ENCODE data around the gene STRIP1. TPM values are rescaled to one million over a fixed set of nuclear protein-coding genes. Genes with fewer than 3 reads are reported as not detected.

Gene STRIP1
- polyA plus RNA-seq, 1 of the 3 experiments (the other 2 are of a cell fraction), result 34.6 TPM

DNA sequence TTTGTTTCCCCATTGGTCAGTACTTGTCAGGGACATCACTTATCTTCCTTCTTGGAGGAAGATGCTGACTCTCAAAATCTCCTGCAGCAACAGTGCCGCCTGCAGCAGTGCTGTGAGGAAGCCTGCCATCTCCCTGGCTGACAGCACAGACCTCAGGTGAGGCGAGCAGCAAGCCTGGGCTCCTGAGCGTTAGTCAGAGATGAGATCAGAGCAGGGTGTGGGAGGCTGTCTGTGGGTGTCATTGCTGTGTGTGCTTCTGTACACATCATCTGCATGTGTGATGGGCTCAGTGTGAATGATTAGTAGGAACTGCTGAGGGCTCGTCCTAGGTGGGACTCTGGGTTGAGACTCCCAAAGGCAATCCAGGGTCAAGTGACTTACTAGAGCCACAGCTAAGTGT, 6.1 kb downstream of the STRIP1 start:
- H3K9ac ChIP-seq, result no peak overlapping the region
- no peak for TF ChIP-seq TCF12 (IDR thresholded peaks at IDR 0.05)
- TF ChIP-seq RAD21 (IDR thresholded peaks at IDR 0.05; ENCODE audit: low read length), result no peak
- peaks cover 62 to 78% of the 10 kb centered on the region in 2 experiments for H3K36me3 ChIP-seq (replicated peaks in 1 of 2; ENCODE audit: control insufficient read depth in 1 of 2, insufficient read depth in 2 of 2, low read length in 1 of 2)
- H3K4me2 ChIP-seq, result no peak overlapping the region
- H3K27ac ChIP-seq (ENCODE audit: low read depth in 2 of 2, low read length in 1 of 2), result no peak overlapping the region
- H3K27me3 ChIP-seq (ENCODE audit: insufficient read depth), result no peaks in the 10 kb centered on the region
- peaks cover 23% of the 10 kb centered on the region for H3K79me2 ChIP-seq (ENCODE audit: insufficient read depth)
- no peak overlapping the region for H2AFZ ChIP-seq (ENCODE audit: low read depth)
- WGBS (ENCODE audit: low lambda C conversion rate), result 91% methylated on average over 3 of the region's 4 CpGs
- no peaks in the 10 kb centered on the region for H3F3A ChIP-seq (replicated peaks; ENCODE audit: insufficient read depth)
- peaks cover 4 to 6% of the 10 kb centered on the region in 2 experiments; a peak in 2 of 4 replicates for H3K4me1 ChIP-seq (ENCODE audit: control insufficient read depth in 1 of 2, insufficient read depth in 2 of 2, low read depth in 1 of 2, low read length in 1 of 2)
- no peak for DNase-seq
- CTCF ChIA-PET, result interaction anchor here (0.9 to 42.0 kb wide), 7 partner anchors 10 to 264 kb away, joined by 4 to 1768 read pairs (median 13); partner anchors contain the start of gene UBL4B
- peaks cover 15% of the 10 kb centered on the region; the same call in 1 of the 2 replicates for H4K20me1 ChIP-seq (ENCODE audit: insufficient read depth)
- H3K9me3 ChIP-seq, result no peaks in the 10 kb centered on the region
- H3K4me3 ChIP-seq (ENCODE audit: low read depth in 2 of 2, low read length in 1 of 2), result no peak overlapping the region
- POLR2A ChIA-PET, result no interaction called here
- no peaks in the 10 kb centered on the region for H3K9me2 ChIP-seq

DNA sequence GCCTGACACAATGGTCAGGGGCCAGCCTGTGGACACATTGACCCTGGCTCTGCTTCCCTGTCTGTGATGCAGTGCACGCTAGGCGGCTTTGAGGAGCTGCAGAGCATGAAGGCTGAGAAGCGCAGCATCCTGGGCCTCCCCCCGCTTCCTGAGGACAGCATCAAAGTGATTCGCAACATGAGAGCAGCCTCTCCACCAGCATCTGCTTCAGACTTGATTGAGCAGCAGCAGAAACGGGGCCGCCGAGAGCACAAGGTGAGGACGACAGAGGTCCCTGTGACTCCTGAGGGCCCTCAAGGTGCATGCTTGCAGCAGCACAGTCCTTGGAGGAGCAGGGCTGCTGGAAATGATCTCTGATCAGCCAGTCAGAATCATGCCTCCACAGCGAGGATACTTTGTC, 8.6 kb downstream of the STRIP1 start:
- Histone ChIP-seq H3K4me2 (no peak overlapping the region), H3K36me3 (replicated peaks in 1 of 2; ENCODE audit: control insufficient read depth in 1 of 2, insufficient read depth in 2 of 2, low read length in 1 of 2) (peaks cover 75 to 93% of the 10 kb centered on the region in 2 experiments)

More for the DNA sequence above, 8.6 kb downstream of the STRIP1 start:
- WGBS (ENCODE audit: low lambda C conversion rate), result 98% methylated on average over 9 of the region's 10 CpGs
- no peak overlapping the region for H3K4me3 ChIP-seq (ENCODE audit: low read depth in 2 of 2, low read length in 1 of 2)
- H3K9ac ChIP-seq, result no peak overlapping the region
- no peaks in the 10 kb centered on the region for H3F3A ChIP-seq (replicated peaks; ENCODE audit: insufficient read depth)
- H3K27me3 ChIP-seq (ENCODE audit: insufficient read depth), result no peaks in the 10 kb centered on the region
- H3K79me2 ChIP-seq (ENCODE audit: insufficient read depth), result no peaks in the 10 kb centered on the region; the same call in 1 of the 2 replicates
- CTCF ChIA-PET, result interaction anchor here (1.4 to 42.0 kb wide), 6 partner anchors 11 to 370 kb away, joined by 3 to 1768 read pairs (median 6); partner anchors contain the start of genes AHCYL1 and UBL4B
- no peak overlapping the region for H3K27ac ChIP-seq (ENCODE audit: low read depth in 2 of 2, low read length in 1 of 2)
- peaks cover 0 to 2% of the 10 kb centered on the region in 2 experiments; a peak in 1 of 4 replicates for H3K4me1 ChIP-seq (ENCODE audit: control insufficient read depth in 1 of 2, insufficient read depth in 2 of 2, low read depth in 1 of 2, low read length in 1 of 2)
- H4K20me1 ChIP-seq (ENCODE audit: insufficient read depth), result no peaks in the 10 kb centered on the region
- H3K9me2 ChIP-seq, result no peaks in the 10 kb centered on the region
- H3K9me3 ChIP-seq, result no peaks in the 10 kb centered on the region
- TF ChIP-seq, protein P1, sequence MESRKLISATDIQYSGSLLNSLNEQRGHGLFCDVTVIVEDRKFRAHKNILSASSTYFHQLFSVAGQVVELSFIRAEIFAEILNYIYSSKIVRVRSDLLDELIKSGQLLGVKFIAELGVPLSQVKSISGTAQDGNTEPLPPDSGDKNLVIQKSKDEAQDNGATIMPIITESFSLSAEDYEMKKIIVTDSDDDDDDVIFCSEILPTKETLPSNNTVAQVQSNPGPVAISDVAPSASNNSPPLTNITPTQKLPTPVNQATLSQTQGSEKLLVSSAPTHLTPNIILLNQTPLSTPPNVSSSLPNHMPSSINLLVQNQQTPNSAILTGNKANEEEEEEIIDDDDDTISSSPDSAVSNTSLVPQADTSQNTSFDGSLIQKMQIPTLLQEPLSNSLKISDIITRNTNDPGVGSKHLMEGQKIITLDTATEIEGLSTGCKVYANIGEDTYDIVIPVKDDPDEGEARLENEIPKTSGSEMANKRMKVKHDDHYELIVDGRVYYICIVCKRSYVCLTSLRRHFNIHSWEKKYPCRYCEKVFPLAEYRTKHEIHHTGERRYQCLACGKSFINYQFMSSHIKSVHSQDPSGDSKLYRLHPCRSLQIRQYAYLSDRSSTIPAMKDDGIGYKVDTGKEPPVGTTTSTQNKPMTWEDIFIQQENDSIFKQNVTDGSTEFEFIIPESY (IDR thresholded peaks at IDR 0.05; ENCODE audit: borderline replicate concordance, low read depth), result no peak
- no peak for TF ChIP-seq RXRA (IDR thresholded peaks at IDR 0.05; ENCODE audit: borderline replicate concordance, low read depth)
- TF ChIP-seq RAD21 (IDR thresholded peaks at IDR 0.05; ENCODE audit: low read length), result no peak
- no peak for TF ChIP-seq MEF2A (IDR thresholded peaks at IDR 0.05; ENCODE audit: borderline replicate concordance, low read depth)
- no peak for TF ChIP-seq TEAD4 (IDR thresholded peaks at IDR 0.05; ENCODE audit: borderline replicate concordance, insufficient read depth)
- no peak for TF ChIP-seq PBX3 (IDR thresholded peaks at IDR 0.05)
- TF ChIP-seq, protein P2, sequence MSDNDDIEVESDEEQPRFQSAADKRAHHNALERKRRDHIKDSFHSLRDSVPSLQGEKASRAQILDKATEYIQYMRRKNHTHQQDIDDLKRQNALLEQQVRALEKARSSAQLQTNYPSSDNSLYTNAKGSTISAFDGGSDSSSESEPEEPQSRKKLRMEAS (IDR thresholded peaks at IDR 0.05; ENCODE audit: low read depth), result no peak
- no peak for TF ChIP-seq TAF1 (IDR thresholded peaks at IDR 0.05; ENCODE audit: borderline replicate concordance, low read depth, low read length)
- no peak for TF ChIP-seq CTCF (IDR thresholded peaks at IDR 0.05)
- no peak for TF ChIP-seq FOSL2 (IDR thresholded peaks at IDR 0.05; ENCODE audit: borderline replicate concordance, low read depth)
- no peak for TF ChIP-seq SIN3A (IDR thresholded peaks at IDR 0.05; ENCODE audit: borderline replicate concordance, low read depth, low read length)
- no peak for TF ChIP-seq NFIC (IDR thresholded peaks at IDR 0.05; ENCODE audit: borderline replicate concordance)
- TF ChIP-seq, protein P3, sequence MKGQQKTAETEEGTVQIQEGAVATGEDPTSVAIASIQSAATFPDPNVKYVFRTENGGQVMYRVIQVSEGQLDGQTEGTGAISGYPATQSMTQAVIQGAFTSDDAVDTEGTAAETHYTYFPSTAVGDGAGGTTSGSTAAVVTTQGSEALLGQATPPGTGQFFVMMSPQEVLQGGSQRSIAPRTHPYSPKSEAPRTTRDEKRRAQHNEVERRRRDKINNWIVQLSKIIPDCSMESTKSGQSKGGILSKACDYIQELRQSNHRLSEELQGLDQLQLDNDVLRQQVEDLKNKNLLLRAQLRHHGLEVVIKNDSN (IDR thresholded peaks at IDR 0.05; ENCODE audit: borderline replicate concordance, low read depth), result no peak
- POLR2A ChIA-PET, result no interaction called here
- no peak overlapping the region for H2AFZ ChIP-seq (ENCODE audit: low read depth)
- no peak for DNase-seq
